ENCODE measurements around the gene COPE.

GRCh38 chr19:18859676-18860301 lies 59.4 kb downstream of the COPE start:
- TF ChIP-seq FOXA1 (IDR thresholded peaks at IDR 0.05) (no peak), FOXK2 (IDR thresholded peaks at IDR 0.05) (no peak), SP1 (IDR thresholded peaks at IDR 0.05) (no peak), FOXM1 (IDR thresholded peaks at IDR 0.05; ENCODE audit: borderline replicate concordance) (no peak)
